Middle frontal gyrus (tissue), 1 donor: Measurements from ENCODE around the gene SLIT3.

Experiments
- DNase-seq: peaks from one replicate; pipeline ENCODE4 v3.0.0-alpha.2; 2015; ENCODE audit warnings: low spot score; ENCODE audit errors: extremely low spot score

Gene SLIT3

DNA sequence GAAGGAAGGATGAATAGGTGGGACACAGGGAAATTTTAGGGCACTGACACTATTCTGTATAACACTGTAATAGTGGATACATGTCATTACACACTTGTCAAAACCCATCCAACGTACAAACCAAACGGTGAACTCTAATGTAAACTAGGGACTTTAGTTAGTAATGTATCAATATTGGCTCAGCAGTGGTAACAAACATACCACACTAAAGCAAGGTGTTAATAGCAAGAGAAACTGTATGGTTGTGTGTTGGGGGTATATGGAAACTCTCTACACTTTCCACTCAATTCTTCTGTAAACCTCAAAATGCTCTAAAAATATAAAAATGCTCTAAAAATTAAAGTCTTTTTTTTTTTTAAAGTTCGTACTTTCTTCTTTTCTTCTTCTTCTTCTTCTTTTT, 428.7 kb downstream of the SLIT3 start:
- DNase-seq = no peak

DNA sequence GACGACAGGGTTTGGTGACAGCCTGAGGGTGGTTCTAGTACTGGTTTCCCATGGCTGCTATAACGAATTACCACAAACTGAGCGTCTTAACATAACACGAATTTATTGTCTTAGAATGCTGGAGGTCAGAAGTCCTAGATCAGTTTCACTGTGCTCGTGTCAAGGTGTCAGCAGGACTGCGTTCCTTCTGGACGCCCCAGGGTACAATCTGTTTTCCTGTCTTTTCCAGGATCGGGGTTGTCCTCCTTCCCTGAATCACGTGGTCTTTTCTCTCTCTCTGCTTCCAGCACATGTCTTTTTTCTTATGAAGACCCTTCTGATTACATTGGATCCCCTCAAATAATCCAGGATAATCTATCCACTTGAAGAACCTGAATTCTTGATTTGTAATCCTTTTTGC, 430.0 kb downstream of the SLIT3 start:
- no peak for DNase-seq

DNA sequence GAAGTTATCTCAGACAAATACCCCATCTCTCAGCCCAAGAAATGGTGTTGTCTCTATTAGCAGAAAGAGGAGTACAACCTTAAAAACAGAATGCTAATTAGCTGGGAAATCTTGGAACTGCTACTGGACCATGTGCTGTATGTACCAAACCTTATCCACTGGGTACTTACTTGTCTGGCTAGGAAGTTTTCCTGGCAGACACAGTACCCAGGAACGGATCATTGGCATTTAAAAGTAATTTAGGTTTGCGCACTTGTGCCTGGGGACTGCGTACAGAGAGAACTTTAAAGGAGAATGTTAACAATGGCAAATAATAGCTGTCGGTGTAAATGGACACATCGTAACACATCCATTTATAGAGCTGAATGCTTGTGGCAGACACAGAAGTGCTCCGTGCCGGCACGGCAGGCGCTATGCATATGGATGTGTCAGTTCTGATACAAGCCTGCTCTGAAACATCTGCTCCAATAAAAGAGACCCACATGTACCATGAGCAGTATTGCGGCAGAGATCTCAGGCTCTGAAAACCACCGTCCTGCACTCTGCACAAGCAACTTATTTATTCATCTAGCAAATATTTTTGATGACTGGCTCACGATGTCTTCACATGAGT, 431.2 kb downstream of the SLIT3 start:
- no peak for DNase-seq

DNA sequence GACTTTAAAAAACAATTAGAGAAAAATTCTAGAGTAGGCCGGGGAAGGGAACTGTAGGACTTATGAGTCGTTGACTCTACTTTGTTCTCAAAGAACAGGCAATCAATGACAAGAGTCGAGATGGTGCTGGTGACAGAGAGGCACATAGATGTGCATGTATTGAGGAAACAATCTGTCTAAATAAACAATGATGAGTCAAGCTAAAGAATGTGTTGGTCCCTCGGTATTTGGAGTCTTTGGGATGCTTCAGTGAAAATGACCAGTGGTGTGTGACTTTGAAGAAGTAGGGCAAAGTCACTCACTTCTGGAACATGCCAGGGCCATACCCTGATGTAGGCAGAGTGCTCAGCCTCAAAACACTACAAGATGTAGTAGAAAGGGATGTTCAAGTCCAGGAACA, 433.7 kb downstream of the SLIT3 start:
- no peak for DNase-seq

DNA sequence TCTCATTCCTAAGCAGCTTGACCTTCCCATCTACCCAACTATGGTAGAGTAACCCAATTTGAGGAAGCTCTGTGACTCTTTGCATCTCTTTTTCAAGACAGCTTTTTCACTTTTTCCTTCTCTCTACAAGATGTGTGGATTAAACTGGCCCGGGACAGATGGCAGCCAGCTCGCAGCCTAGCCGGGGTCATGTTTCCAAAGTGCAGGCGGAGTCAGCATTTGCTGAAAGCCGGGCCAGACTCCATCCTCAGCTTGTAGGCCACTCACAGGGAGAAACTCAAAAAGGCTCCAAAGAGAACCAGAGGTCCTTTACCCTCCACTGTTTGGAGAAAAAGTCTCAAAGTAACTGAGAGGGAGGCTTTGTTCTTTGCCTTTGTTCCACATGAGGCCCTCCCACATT, 435.0 kb downstream of the SLIT3 start:
- no peak for DNase-seq

DNA sequence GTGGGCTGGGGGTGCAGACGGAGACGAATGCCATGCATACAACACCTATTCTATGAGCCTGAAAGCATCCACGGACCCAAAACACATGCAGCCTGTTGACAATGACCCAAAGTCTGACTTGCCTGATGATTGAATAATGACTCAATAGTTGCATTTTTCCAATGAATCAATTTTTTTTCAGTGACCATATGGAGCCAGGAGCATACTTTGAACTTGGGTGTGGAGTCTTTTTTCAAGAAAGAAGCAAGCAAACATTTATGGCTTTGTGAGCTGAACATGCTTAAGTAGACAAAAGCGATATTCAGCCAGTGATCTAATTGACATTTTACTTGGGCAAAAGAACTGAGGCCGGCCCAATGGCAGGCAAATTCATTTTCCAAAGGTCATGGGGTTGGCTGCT, 437.9 kb downstream of the SLIT3 start:
- no peak for DNase-seq

DNA sequence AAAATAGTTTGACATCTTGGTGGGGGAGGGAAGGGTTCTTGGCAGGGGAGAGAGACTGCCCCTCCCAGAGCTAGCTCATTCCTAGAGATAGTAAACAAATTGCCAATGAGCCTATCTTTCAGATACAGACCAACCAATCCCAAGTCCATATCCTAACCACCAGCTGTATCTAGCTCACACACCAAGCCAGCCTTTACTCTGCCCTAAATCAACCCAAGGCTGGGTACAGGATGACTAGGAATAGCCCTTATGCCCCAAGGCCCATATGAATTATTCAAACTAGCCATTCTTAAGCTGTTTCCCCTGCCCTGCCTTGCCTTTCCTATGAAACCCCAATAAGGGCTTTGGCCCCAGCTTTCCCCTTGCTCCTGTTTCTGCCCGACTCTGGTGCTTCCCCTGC, 440.4 kb downstream of the SLIT3 start:
- DNase-seq = no peak

DNA sequence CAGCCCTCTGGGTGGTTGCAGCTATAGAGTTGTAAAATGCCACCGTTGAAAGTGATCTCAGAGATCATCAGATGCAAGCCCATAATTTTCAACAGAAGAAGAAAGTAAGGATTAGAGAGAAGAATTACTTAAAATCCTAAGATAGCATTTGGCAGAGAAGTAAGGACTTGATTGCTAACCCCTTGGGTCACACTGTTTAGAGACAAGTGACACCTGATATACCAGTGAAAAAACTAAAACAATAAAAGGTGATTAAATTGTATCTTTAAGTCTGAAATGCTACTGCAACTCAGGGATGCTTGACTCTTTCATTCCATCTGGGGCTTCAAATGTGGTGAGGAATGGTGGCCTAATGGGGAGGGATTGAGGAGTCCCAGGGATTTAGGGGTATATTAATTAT, 440.9 kb downstream of the SLIT3 start:
- no peak for DNase-seq

DNA sequence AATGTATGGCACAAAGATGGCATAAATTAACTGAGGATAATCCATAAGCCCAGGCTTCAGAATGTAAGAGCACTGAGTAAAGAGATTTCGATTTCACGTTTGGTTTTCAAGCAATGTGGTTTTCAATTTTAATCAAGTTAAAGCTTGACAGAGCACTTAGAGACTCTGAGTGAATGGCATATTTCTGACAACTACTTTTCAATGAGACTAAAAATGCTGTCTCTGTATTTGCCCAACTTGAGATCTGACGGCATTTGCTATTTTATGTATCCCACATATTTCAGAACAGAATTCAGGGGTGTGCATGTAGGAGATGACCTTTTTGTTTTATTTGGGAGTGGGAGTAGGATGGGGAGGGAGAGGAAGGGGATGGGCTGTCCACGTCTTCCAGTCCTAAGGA, 441.5 kb downstream of the SLIT3 start:
- no peak for DNase-seq

DNA sequence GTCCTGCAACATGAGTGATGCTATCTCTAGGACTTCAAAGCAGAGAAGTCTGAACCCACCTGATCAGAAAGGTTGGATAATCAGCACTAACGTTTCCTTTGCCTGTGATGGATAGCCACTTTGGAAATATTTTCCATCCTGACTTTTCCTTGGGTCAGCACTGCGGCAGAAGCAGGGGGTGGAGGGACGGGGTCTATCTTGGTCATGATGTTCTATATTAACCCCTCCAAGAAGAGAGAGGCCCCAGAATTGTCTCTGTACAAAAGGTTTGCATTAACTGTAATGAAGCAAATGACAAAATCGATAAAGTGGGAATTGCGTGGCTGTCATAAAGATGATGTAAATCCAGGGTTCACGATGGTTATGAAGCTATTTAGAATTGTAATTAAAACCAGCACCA, 441.9 kb downstream of the SLIT3 start:
- no peak for DNase-seq

DNA sequence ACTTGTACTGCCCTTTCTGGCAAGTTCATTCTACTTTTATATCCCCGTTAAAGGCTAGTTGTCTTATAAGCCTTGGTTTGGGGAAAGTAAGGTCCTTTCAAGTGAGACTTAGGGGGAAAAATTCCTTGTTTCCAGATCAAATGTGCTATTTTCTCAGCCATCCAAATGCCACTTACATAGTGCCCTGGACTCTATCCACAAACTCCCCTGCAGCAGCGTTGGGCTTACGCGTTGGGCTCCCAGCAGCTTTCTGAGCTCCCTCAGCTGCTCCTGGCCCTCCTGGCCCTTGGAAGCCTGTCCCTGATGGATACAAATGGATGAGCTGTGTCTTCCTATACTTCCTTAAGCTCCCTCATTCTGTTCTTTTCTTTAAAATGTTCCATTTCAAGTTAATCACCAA, 442.6 kb downstream of the SLIT3 start:
- no peak for DNase-seq

DNA sequence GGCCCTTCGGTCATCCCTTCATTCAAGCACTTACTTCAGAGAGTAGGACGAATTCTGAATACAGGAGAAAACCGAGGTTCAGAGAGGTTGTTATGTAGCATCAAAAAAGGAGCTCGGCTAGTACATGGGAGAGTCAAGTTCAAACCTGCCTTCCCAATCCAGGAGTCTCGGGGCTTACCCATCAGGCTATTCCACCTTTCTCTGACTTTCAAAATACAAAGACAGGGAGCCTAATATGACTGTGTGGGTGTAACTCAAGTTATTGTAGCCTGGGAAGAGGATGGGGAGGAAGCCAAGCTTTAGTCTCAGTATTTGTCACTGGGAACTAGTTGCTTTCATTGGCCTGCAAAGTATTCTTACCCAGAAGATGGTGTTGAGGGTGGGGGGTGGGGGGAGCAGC, 447.0 kb downstream of the SLIT3 start:
- no peak for DNase-seq

DNA sequence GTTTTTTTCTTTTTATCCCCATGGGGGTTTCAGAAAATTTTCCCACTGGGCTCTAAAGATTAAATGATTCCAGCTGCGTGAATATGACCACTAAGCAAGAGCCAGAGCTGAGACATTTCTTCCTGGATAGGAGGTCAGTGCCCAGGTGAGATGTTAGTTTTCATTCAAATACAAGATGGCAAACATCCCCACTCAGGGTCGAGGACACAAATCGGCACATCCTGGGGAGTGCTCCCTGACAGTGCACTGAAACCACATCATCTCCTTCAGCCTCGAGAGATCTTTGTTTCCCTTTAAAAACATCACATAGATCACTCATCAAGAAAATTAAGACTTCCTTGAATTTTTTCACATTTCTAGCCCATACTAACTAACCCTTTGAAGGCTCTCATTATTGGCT, 448.6 kb downstream of the SLIT3 start:
- DNase-seq = no peak

DNA sequence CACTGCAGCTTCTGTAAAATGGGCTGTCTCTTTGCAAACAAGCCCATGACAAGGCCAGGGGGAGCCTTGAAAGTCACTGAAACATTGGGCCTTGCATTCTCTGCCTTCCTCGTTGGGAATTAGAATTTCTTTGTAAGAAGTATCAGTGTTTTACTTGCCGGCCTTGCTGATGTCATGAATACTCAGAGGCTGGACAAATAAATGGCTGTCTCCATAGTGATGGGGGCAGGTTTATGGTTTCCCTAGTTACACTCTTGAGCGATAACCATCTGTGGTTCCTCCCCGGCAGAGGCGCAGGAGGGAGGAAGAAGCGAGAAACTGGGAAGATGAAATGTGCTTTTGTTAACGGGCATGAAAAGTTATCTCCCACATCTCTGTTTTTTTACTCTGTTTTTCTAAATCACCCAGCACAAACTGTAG, 449.0 kb downstream of the SLIT3 start:
- no peak for DNase-seq

DNA sequence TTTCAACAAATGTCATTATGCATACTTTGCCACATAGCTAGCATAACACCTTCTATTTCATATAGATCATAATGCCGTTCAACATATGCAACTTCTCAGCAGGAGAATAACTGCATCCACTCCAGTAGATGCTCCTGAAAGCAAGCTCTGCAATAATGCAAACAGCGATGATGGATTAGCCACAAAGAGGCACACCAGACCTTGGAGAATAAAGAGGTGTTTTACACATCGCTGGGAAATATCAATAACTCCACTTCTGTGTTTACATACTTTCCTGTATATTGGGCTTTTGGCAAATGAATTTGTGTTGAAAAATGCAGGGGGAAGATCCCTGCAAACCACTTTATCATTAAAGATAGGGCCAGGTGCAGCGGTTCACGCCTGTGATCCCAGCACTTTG, 450.3 kb downstream of the SLIT3 start:
- no peak for DNase-seq

DNA sequence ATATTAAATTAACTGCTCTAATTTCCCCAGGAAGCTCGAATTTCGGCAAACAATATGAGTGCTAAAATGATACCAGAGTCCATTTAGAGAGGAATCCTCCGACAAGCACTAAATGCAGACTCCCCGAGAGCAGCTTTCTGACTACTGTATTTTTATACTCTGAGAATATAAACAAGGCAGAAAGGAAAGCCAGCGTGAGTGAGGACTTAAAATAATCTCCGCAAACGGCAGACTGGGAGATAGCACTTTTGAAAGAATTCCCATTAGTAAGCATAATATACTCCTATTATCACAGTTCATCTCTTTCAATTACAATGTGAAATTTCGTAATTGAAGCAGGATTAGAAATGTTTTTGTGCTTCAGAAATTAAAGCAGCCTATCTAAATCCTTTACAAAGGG, 452.4 kb downstream of the SLIT3 start:
- no peak for DNase-seq

DNA sequence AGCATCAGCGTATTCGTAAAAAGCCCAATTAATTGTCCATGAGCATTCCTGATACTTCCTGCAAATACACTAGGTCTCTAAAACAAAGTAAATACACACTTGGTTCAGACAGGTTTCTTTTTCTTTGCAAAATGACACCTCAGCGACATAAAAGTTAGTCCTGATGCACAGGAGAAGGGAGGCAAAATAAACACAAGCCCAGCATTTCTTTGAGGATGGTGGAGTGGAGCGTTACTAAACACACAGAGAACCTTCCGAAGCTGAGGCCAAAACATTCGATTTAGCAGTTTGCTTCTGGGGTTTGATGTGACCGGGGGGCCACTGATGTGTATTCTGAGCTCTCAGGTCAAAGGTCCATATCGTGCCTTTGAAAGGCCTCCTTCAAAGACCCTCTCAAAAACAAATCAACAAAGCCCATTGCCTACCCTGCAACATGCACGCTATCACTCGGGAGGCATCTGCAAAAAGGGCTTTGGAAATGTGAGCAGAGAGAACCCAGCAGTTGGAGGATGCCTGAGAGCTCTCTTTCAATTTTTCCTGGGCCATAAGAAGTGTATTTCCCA, 453.3 kb downstream of the SLIT3 start:
- no peak for DNase-seq

DNA sequence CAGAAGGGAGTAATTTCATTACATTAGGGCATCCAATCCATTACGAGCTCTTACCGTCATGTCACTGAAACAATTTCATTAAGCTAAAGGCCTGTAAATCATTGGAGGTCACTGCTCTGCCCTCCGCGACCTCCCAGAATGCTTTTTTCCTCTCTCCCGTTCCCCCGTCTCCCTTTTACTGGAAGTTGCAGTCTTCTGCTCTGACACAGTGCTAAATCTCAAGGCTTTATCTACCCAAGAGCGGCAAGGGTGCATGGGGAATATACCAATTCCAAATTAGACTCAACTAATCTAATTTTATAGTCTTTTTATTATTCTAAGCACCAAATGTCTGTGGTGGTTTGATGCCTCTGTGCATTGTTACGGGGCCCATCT, 456.0 kb downstream of the SLIT3 start:
- no peak for DNase-seq

DNA sequence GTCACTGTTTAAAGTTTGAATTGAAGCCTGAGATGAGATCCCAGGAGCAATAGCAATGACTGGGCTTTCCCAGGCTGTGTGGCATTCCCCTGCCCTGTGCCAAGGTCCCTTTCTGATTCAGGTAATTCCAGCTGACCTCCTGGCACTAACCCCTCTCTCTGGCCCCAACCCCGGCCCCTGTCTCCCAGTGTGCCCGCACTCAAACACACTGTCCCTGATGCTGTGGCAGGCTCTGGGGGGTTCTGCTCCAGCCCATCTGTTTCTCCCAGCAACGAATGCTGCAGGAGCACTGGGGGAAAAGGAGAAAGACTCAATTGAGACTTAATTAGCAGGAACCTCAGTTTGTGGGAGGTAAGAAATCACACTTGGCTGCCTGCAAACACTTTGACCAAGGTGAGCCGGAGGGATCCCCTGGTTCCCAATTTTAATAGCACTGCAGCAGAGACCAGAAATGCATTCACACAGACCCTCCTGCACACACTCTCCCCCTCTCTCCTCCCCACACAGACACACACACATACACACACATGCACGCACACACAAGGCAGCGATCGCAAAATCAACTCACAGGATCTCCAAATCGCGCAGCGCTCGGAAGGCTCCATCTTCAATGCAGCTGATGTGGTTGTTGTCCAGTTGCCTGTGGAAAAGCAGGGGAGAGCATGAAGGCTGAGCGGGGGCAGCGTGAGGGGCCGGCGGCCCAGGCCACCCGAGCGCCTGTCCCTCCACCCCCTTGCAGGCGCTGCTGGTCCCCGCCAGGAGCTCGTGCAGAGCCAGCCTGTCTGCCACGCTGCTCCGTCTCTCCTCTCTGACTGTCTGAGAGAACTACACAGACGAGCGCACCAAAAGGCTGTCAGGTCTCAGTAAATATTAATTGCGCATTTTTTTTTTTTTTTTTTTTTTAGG, 456.7 kb downstream of the SLIT3 start:
- DNase-seq = no peak

DNA sequence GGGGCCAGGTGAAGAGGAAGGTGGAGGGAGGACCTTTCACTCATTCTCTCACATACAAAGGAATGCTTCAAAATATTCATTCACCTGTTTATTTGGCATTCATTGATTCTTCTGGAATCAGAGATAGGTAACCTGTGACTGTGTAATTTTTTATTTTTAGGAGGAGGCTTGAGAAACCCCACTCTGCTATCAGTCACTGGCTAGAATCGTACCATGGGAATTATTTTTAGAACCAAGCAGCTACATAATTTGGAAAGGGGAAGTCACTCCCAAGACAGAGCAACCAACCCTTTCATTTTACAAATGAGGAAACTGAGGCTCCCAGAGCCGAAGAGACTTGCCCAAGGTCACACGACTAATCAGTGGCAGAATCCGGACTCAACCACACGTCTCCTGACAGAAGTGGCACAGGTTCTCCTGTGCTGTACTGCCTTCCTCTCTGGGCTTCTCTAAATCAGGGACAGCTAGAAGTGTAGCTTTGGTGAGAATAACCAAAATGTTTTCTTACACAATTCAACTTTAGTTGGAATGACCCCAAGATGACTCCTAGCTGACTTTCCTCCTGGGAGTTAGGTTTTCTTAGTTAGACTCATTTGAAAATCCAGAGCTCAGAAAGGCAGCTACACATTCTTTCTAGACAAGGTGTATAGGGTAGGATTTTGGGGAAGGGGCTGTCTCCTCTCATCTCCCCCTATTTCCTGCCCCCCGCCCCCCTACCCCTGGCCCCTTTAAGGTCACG, 457.5 kb downstream of the SLIT3 start:
- no peak for DNase-seq

DNA sequence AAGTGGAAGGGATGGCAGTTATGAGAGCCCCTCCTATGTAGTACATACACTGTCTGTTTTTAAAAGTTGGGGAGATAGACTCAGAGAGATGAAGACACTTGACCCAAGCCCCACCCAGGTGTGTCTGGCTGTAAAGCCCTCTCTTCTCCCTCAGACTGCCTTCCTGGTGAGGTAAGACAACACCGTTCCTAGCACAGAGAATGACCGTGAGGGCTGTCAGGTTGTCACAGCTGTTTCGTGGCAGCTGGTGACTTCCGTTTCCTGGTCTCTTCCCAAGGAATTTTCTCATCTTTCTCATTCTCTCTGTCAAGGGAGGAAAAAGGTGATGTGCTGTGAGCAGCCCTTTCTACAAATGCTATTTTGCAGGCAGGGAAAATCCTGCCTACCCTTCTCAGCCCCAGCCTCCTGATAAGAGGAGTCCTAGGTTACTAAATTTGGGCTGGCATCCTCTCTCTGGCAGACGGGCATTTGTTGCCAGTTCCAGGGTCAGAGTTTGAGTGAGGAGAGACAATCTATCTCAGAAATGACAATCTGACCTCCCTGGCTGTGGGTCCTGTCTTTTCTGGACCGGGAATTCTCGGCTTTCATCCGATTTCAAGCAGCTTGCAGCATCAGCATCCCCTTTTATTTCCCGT, 458.3 kb downstream of the SLIT3 start:
- DNase-seq = no peak

DNA sequence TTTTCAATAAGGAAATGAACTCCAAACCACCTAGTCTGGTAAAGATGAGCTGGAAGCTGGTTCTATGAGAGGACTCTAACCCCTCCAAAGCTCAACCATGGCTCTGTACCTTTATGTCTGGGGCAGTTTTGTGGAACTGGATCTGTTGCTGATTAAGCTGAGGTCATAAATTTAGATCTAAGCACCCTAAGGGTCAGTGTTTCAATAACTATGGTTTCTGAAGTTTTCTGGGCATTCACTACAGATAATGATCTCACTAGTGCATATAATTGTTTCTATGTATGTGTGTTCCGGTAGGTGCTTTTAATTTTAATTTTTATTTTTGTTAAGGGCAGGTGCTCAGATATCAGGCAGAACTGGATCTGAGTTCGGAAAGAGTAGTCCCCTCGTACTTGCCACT, 463.1 kb downstream of the SLIT3 start:
- no peak for DNase-seq
